ENCODE measurements around the gene WDR59.
"Not testable (repeated sequence)": the region's sequence is repeated elsewhere in the genome, so short reads cannot be mapped to it uniquely, and the experiment has no call there.

GRCh38 chr16:74908759-74909158 is 76.2 kb downstream of the WDR59 start:
- not testable (repeated sequence) for TF ChIP-seq PKNOX1 (IDR thresholded peaks at IDR 0.05); LEF1 (IDR thresholded peaks at IDR 0.05; ENCODE audit: borderline replicate concordance); FOXM1 (IDR thresholded peaks at IDR 0.05; ENCODE audit: borderline replicate concordance); ARNT (IDR thresholded peaks at IDR 0.05)
